Neural cell (in vitro differentiated cells): ENCODE measurements around the gene APBA2.

Experiments
- CTCF ChIP-seq: fragments of 450-650 bp; IDR thresholded peaks from 2 replicates; pipeline ENCODE4 v1.5.1; 2014; ENCODE audit warnings: antibody characterized with exemption, mild to moderate bottlenecking, moderate library complexity; ENCODE audit not compliant: poor library complexity, severe bottlenecking
- EZH2 ChIP-seq: fragments of 200-600, 300-800 bp; shearing (Covaris generic), sonication (generic); IDR thresholded peaks from 2 replicates; pipeline ENCODE4 v1.6.1; 2014; ENCODE audit warnings: antibody characterized with exemption, low read length, borderline replicate concordance, mild to moderate bottlenecking; ENCODE audit not compliant: insufficient read depth, poor library complexity, severe bottlenecking
- POLR2AphosphoS5 ChIP-seq: IDR thresholded peaks from 2 replicates; pipeline ENCODE4 v1.6.1; 2012
- RAD21 ChIP-seq: fragments of 450-650 bp; conservative IDR thresholded peaks from 2 replicates; pipeline ENCODE4 v1.6.1; 2014; ENCODE audit warnings: antibody characterized with exemption, mild to moderate bottlenecking, moderate library complexity

DNA sequence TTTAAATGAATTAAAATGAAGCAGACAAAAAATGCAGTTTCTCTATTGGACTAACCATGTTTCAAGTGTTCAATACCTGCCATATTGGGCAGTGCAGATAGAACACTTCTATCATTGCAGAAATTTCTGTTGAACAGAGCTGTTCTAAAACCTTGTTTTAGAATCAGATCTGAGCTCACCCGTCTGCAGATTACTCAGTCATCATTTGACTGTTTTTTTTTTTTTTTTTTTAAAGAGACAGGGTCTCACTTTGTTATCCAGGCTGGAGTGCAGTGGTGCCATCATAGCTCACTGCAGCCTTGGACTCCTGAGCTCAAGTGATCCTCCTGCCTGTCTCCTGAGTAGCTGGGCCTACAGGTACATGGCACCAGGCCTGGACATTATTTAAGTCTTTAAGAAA is 128.7 kb downstream of the APBA2 start:
- TF ChIP-seq CTCF (no peak), RAD21 (no peak), POLR2AphosphoS5 (no peak), EZH2 (no peak)
